Ishikawa (cell line): ENCODE measurements around the gene SMAD1.

Source experiments
- CEBPB ChIP-seq: IDR thresholded peaks from 2 replicates; pipeline ENCODE4 v1.6.1; 2012
- CREB1 ChIP-seq: IDR thresholded peaks from 2 replicates; pipeline ENCODE4 v1.6.1; 2012; ENCODE audit warnings: low read depth
- EGR1 ChIP-seq: IDR thresholded peaks from 2 replicates; pipeline ENCODE4 v1.6.1; 2012
- EP300 ChIP-seq: IDR thresholded peaks from 2 replicates; pipeline ENCODE4 v1.6.1; 2012; ENCODE audit warnings: borderline replicate concordance
- FOXM1 ChIP-seq: IDR thresholded peaks from 2 replicates; pipeline ENCODE4 v1.6.1; 2012; ENCODE audit warnings: low read depth, borderline replicate concordance
- TAF1 ChIP-seq: IDR thresholded peaks from 2 replicates; pipeline ENCODE4 v1.6.1; 2012; ENCODE audit warnings: low read depth, mild to moderate bottlenecking
- YY1 ChIP-seq: IDR thresholded peaks from 2 replicates; pipeline ENCODE4 v1.6.1; 2012; ENCODE audit warnings: low read depth
- TF ChIP-seq, protein P1 (sequence below): IDR thresholded peaks from 2 replicates; pipeline ENCODE4 v1.6.1; 2012

DNA sequence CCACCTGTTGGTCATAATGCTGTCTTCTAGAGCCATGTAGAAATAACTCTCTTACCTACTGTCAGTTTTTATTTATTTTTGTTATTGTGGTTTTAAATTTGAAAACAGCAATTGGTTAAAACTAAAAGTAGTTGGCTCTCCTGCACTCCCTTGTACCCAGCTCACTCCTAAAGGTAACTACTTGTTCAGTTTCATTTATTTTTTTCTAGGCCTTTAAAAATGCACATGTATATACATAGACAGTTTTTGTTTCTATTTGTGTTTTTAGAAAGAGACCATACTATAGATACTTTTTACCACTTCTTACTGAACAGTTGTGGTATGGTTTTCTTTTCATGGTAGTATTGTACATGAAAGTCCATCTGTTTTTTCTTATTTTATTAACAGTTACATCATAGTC, 16.8 kb downstream of the SMAD1 start:
- TF ChIP-seq TAF1: no peak
- TF ChIP-seq, protein P1, sequence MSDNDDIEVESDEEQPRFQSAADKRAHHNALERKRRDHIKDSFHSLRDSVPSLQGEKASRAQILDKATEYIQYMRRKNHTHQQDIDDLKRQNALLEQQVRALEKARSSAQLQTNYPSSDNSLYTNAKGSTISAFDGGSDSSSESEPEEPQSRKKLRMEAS: no peak
- no peak for TF ChIP-seq EP300
- no peak for TF ChIP-seq YY1
- TF ChIP-seq CREB1: no peak
- TF ChIP-seq CEBPB: no peak
- no peak for TF ChIP-seq FOXM1
- TF ChIP-seq EGR1: no peak
